ENCODE data around the gene NAT8L.

The NAT8L gene

DNA sequence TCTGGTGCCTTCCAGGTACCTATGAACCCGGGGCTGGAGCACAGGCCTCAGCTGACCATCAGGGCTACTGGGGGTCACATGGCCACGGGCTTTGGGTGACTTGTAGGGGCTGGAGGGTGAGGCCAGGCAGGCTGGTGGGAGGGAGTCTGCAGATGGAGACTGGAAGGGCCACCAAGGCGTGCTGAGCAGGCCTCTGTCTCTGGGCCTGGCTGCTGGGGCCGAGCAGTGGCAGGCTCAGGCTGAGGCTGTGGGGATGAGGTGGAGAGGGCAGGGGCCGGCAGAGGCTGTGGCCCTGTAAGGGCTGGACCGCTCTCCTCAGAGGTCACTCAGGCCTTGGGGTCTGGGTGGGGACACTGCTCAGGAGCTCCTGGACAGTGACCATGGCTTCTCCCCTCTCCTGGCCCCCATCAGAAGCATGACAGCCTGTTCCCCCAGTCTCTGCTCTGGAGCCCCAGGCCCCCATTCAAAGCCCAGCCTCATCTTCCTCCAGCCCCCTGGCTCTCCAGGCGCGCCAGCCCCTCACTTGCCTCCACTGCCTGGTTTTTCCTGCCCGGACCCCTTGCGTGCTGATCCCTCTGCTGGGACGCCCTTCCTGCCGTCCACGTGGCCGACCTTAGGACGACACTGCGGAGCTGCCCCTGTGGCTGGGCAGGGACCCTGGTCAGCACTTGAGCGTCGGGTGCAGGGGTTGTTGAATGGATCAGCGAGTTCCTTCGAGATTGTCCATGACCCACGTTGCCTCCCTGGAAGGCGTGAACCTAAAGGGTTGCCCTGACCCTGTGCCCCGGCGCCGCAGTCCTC, 11.1 kb upstream of the NAT8L start:
- TF ChIP-seq POLR2AphosphoS5 (IDR thresholded peaks at IDR 0.05; ENCODE audit: low read depth, low read length): no peak
- TF ChIP-seq TAF1 (IDR thresholded peaks at IDR 0.05; ENCODE audit: borderline replicate concordance, low read depth, low read length): no peak
- no peak for TF ChIP-seq POLR2A (IDR thresholded peaks at IDR 0.05; ENCODE audit: low read depth, low read length)
- DNase-seq (ENCODE audit: insufficient read length): no peak
- no peak for FAIRE-seq

DNA sequence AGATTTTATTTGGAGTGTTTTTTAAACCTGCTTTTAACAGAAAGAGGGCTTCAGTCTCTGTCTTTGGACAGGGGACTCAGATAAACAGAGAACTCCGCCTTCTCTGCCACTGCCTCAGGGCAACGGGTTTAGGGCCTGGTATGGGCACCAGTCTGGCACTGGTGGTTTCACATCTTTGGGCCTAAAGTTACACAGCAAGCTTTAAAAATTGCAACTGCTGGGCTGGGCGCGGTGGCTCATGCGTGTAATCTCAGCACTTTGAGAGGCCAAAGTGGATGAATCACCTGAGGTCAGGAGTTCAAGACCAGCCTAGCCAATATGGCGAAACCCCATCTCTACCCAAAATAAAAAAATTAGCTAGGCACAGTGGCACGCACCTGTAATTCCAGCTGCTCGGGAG, 10.3 kb upstream of the NAT8L start:
- no peak for TF ChIP-seq TAF1 (IDR thresholded peaks at IDR 0.05; ENCODE audit: borderline replicate concordance, low read depth, low read length)
- no peak for TF ChIP-seq POLR2AphosphoS5 (IDR thresholded peaks at IDR 0.05; ENCODE audit: low read depth, low read length)
- TF ChIP-seq POLR2A (IDR thresholded peaks at IDR 0.05; ENCODE audit: low read depth, low read length): no peak
- no peak for DNase-seq (ENCODE audit: insufficient read length)
- FAIRE-seq: no peak

DNA sequence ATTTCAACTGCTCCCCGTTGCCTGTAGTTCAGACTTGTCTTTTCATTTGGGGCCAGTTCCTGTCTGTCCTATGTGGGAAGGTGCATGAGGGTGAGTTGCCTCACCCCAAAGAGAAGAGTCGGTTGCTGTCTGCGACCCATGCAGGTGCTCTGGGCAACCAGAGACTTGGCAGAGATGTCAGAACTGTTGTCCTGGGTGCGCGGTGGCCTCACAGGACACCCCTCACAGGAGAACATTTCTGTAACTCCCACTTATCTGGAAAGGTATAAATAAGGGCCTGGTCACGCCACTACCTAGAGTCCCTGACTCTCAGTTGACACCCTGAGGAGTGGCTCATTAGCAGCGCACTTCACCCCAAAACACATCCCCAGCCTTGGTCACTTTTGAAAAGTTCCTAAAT, 9.7 kb upstream of the NAT8L start:
- DNase-seq (ENCODE audit: insufficient read length): no peak
- TF ChIP-seq TAF1 (IDR thresholded peaks at IDR 0.05; ENCODE audit: borderline replicate concordance, low read depth, low read length) (no peak), POLR2A (IDR thresholded peaks at IDR 0.05; ENCODE audit: low read depth, low read length) (no peak), POLR2AphosphoS5 (IDR thresholded peaks at IDR 0.05; ENCODE audit: low read depth, low read length) (no peak)
- no peak for FAIRE-seq

DNA sequence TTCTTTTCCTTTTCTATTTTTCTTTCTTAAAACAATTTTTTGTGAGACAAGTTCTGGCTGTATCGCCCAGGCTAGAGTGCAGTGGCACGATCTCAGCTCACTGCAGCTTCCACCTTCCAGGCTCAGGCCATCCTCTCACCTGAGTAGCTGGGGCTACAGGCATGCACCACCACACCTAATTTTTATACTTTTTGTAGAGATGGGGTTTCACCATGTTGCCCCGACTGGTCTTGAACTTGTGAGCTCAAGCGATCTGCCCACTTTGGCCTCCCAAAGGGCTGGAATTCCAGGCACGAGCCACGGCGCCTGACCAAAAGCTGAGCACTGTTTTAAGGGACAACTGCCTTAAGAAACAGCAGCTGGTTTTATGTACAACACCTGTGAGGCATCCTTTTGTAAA, 9.3 kb upstream of the NAT8L start:
- DNase-seq (ENCODE audit: insufficient read length): no peak
- no peak for FAIRE-seq

DNA sequence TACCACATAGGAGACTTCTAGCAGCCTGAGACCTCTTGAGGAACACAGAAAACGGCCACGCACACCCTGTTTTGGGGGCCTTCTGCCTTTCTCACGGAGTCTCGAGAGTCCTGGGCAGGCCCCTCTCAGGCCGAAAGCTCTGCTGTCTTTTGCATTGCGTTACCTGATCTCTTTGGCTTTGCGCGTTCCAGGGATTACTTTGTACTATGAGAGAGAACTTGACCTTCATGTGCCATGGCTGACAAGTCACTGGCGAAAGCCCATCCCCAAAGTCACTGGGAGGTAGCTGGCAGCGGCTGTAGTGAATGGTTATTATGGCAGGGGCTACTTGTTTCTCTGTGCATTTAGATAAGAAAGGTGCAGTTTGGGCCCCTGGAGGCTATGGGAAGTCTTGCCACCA, 8.0 kb upstream of the NAT8L start:
- TF ChIP-seq POLR2A (IDR thresholded peaks at IDR 0.05; ENCODE audit: low read depth, low read length) (no peak), TAF1 (IDR thresholded peaks at IDR 0.05; ENCODE audit: borderline replicate concordance, low read depth, low read length) (no peak), POLR2AphosphoS5 (IDR thresholded peaks at IDR 0.05; ENCODE audit: low read depth, low read length) (no peak)
- DNase-seq (ENCODE audit: insufficient read length): no peak
- FAIRE-seq: no peak

More for the DNA sequence above, 9.3 kb upstream of the NAT8L start:
- no peak for TF ChIP-seq TAF1 (IDR thresholded peaks at IDR 0.05; ENCODE audit: borderline replicate concordance, low read depth, low read length)
- TF ChIP-seq POLR2A (IDR thresholded peaks at IDR 0.05; ENCODE audit: low read depth, low read length): no peak
- no peak for TF ChIP-seq POLR2AphosphoS5 (IDR thresholded peaks at IDR 0.05; ENCODE audit: low read depth, low read length)

DNA sequence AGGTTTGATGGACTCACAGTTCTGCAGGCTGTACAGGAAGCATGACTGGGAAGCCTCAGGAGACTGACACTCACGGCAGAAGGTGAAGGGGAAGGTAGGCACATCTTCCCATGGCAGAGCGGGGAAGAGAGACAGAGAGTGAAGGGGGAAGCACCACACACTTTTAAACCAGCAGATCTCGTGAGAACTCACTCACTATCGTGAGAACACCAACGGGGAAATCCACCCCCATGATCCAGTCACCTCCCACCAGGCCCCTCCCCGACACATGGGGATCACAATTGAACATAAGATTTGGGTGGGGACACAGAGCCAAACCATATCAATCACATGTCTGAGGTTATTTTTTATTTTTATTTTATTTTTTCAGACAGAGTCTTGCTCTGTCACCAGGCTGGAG, 4.9 kb upstream of the NAT8L start:
- TF ChIP-seq TAF1 (IDR thresholded peaks at IDR 0.05; ENCODE audit: borderline replicate concordance, low read depth, low read length) (no peak), POLR2A (IDR thresholded peaks at IDR 0.05; ENCODE audit: low read depth, low read length) (no peak), POLR2AphosphoS5 (IDR thresholded peaks at IDR 0.05; ENCODE audit: low read depth, low read length) (no peak)
- FAIRE-seq (no peak), DNase-seq (ENCODE audit: insufficient read length) (no peak)

DNA sequence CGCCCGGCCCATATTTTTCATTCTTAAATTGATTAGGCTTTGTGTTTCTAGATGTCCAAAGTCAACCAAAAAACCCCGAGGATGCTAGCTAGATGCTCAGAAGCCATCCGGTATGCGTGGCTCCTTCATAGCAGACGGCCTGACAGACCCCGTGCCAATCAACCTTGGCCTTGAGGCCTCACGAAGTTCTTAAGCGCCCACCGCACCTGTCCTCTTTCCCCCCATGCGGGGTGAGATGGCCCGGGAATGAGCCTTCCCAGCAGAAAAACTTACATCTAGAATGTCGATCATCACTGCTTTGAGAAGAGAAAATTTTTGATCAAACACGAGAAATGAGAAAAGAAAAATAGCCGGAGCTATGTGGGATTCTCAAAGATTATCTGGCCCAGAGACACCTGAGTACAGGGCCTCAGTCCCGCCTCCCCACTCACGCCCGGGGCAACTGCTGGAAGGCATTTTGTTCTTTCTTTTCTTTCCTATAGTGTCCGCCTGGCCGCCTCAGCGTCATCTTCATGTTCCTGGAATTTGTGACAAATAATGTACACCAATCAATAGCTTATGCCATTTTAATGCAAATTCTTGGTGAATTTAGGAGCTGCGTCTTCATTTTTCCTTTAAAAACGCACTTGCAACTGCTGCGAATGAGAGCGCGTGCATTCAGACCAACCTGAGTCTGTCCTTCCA, 1.6 kb upstream of the NAT8L start:
- FAIRE-seq (no peak), DNase-seq (ENCODE audit: insufficient read length) (no peak)
- no peak for TF ChIP-seq POLR2A (IDR thresholded peaks at IDR 0.05; ENCODE audit: low read depth, low read length)
- no peak for TF ChIP-seq TAF1 (IDR thresholded peaks at IDR 0.05; ENCODE audit: borderline replicate concordance, low read depth, low read length)
- no peak for TF ChIP-seq POLR2AphosphoS5 (IDR thresholded peaks at IDR 0.05; ENCODE audit: low read depth, low read length)

DNA sequence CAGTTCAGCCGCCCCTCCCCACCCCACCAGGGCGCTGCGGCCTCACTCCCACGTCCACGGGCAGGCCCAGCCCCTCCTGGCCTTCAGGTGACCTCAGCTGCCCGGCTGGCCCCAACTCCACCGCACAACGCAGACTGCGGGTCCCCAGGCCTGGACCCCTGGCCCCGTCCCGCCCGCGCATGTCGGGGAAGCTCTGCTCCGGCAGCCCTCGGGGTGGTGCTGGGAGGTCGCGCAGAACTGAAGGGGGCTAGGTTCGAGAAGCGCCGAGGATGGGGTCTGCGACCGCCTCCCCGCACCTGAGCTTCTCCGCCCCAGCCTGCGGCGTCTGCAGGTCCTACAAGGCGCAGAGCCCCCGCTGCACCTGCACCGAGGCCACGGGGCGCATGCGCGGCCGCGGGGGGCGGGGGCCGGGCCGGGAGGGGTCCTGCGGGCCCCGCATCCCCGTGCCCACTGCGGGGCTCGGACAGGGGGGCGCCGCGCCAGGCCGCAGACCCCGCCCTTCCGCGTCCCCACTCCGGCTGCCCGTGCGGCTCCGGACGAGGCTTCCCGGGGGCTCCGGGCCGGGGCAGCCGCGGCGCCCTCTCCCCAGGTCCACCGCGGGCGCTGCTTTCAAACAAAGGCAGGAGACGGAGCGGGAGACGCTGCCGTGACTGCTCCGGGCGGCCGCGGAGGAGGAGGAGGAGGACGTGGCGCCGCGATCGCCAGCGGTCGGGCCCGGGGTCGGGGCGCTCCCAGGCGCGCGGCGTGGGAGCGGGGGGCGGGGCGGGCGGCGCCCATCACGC, 672 bp upstream of the NAT8L start:
- no peak for FAIRE-seq
- TF ChIP-seq TAF1 (IDR thresholded peaks at IDR 0.05; ENCODE audit: borderline replicate concordance, low read depth, low read length): no peak
- TF ChIP-seq POLR2AphosphoS5 (IDR thresholded peaks at IDR 0.05; ENCODE audit: low read depth, low read length): no peak
- no peak for TF ChIP-seq POLR2A (IDR thresholded peaks at IDR 0.05; ENCODE audit: low read depth, low read length)
- no peak for DNase-seq (ENCODE audit: insufficient read length)

DNA sequence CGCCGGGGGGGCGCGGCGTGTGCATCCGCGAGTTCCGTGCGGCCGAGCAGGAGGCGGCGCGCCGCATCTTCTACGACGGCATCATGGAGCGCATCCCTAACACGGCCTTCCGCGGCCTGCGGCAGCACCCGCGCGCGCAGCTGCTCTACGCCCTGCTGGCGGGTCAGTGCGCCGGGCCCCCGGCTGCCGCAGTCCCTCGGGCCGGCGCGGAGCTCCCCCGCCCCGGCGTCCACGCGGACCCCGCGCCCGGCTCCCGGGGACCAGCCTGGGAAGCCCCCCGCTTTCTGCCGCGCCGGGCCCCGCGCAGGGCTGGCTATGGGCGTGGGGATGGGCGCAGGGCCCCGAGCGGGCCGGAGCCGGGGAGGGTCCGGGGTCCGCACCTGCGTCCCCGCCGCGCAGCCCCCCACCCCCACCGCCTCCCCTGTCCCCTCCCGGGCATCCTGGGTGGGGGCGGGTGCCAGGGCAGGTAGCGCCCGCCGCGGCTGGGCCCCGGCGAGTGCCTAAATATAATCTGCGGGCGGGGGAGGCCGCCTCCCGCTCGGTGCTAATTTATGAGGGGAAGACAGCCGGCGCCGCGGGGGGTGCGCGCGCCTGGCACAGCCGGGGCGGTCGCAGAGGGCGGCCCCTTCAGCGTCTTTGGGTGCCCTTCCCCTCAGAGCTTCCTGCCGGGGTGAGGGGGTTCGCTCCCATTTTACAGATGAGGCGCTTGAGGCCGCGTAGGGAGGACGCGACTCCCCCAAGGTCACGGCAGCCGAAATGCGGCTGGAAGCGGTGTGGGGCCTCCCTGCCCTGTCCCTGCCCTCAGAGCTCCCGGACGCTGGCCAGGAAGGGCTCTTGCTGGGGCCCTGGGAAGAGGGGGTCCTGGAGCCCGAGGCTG, 837 bp downstream of the NAT8L start:
- FAIRE-seq (no peak), DNase-seq (ENCODE audit: insufficient read length) (no peak)
- TF ChIP-seq POLR2A (IDR thresholded peaks at IDR 0.05; ENCODE audit: low read depth, low read length) (no peak), POLR2AphosphoS5 (IDR thresholded peaks at IDR 0.05; ENCODE audit: low read depth, low read length) (no peak), TAF1 (IDR thresholded peaks at IDR 0.05; ENCODE audit: borderline replicate concordance, low read depth, low read length) (no peak)

DNA sequence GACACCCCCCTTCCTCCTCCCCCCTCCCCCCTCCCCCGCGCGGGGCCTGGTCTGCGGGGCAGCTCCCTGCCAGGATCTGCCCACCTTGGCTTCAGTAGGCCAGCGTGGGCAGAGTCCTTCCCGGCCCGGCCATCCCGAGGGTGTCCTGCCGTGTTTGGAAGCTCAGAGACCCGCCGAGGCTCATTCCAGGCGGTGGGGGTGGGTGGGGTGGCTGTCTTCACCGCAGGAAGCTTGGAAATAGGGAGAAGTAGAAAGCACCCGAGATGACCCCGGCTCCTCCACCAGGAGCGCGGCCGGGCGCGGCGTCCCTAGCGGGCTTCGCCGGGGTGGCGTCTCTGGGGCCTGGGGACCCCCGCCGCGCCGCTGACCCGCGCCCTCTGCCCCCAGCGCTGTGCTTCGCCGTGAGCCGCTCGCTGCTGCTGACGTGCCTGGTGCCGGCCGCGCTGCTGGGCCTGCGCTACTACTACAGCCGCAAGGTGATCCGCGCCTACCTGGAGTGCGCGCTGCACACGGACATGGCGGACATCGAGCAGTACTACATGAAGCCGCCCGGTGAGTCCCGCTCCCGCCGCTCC, 1.6 kb downstream of the NAT8L start:
- no peak for TF ChIP-seq POLR2AphosphoS5 (IDR thresholded peaks at IDR 0.05; ENCODE audit: low read depth, low read length)
- no peak for TF ChIP-seq TAF1 (IDR thresholded peaks at IDR 0.05; ENCODE audit: borderline replicate concordance, low read depth, low read length)
- TF ChIP-seq POLR2A (IDR thresholded peaks at IDR 0.05; ENCODE audit: low read depth, low read length): no peak
- no peak for DNase-seq (ENCODE audit: insufficient read length)
- FAIRE-seq: no peak
